Esophagus muscularis mucosa (tissue), 4 donors: ENCODE measurements around the gene OR56A4. TPM values are rescaled to one million over a fixed set of nuclear protein-coding genes. Genes with fewer than 3 reads are reported as not detected.

ENCODE experiments used
- DNase-seq: peaks from one replicate; pipeline ENCODE4 v3.0.0-alpha.2; 2017; ENCODE audit errors: extremely low spot score
- H3K27ac ChIP-seq, 4 donors: fragments of 200-600 bp; sonication (generic); replicated peaks in 1 of 4; 1 replicate in 3 of 4; 2 replicates in 1 of 4; pipeline ENCODE4 v1.5.1; 2016 to 2019; ENCODE audit warnings: mild to moderate bottlenecking in 1 of 4
- H3K27me3 ChIP-seq, 4 donors: fragments of 200-600 bp; sonication (generic); one replicate each; pipeline versions ENCODE4 v1.5.1 to v1.6.0; 2016 to 2019
- H3K36me3 ChIP-seq, 4 donors: fragments of 200-600 bp; sonication (generic); one replicate each; pipeline ENCODE4 v1.5.1; 2016 to 2019
- H3K4me1 ChIP-seq, 4 donors: fragments of 200-600 bp; sonication (generic); one replicate each; pipeline ENCODE4 v1.5.1; 2016 to 2019
- H3K4me3 ChIP-seq, 4 donors: fragments of 200-600 bp; sonication (generic); 1 replicate in 2 of 4; 2 replicates in 2 of 4; pipeline ENCODE4 v1.5.1; 2016 to 2019; ENCODE audit warnings: mild to moderate bottlenecking in 4 of 4, moderate library complexity in 1 of 4
- H3K9me3 ChIP-seq, 4 donors: fragments of 200-600 bp; sonication (generic); 1 replicate in 3 of 4; 2 replicates in 1 of 4; pipeline ENCODE4 v1.5.1; 2016 to 2019
- CTCF ChIP-seq, 3 experiments: fragments of 200-600 bp in 2 of 3; fragments of 450-650 bp in 1 of 3; sonication (generic) in 2 of 3; IDR thresholded peaks; one replicate each; pipeline ENCODE4 v1.5.1; 2017 to 2019; ENCODE audit warnings: antibody characterized with exemption in 3 of 3, mild to moderate bottlenecking in 2 of 3, moderate library complexity in 1 of 3
- EP300 ChIP-seq: sonication (generic); formaldehyde crosslinking; IDR thresholded peaks from one replicate; pipeline ENCODE4 v1.6.1; 2017; ENCODE audit warnings: antibody characterized with exemption
- POLR2A ChIP-seq: fragments of 450-650 bp; IDR thresholded peaks from one replicate; pipeline ENCODE4 v1.6.1; 2017; ENCODE audit warnings: antibody characterized with exemption, moderate library complexity, mild to moderate bottlenecking, low read depth
- POLR2AphosphoS5 ChIP-seq, 2 donors: sonication (generic); formaldehyde crosslinking; IDR thresholded peaks; one replicate each; pipeline ENCODE4 v1.6.1; 2017; ENCODE audit warnings: antibody characterized with exemption in 2 of 2
- WGBS: methylation state at CpG from one replicate; pipeline ENCODE4 v1.1.5; 2018; 5-methylcytosine and 5-hydroxymethylcytosine counted together
- intact Hi-C: fragments of 100-400 bp; cut with DNase I; formaldehyde crosslinking; loops from one replicate; pipeline ENCODE4 v1.15.1; 2023
- small RNA-seq, 3 donors: library from RNA; depleted of rRNA; stranded (forward); fragments of <200 nt; gene quantifications; one replicate each; pipeline ENCODE3, GENCODE V24; 2016
- total RNA-seq, 4 donors: library from RNA; depleted of rRNA; stranded (reverse); fragments of >200 nt; gene quantifications; one replicate each; pipeline versions ENCODE4 v1.1.0 to v1.2.1, GENCODE V29; 2016

The OR56A4 gene
- total RNA-seq, 4 donors from 2014 or later = not detected

- Histone ChIP-seq H3K4me3 (no peak overlapping the region), H3K27me3 (no peaks in the 10 kb centered on the region), H3K27ac (no peak overlapping the region), H3K36me3 (no peaks in the 10 kb centered on the region), H3K9me3 (peaks cover 0 to 10% (median 6%) of the 10 kb centered on the region in 4 donors), H3K4me1 (no peaks in the 10 kb centered on the region)
- no peak for DNase-seq
- WGBS = 54% methylated on average over 3 of the region's 3 CpGs
- intact Hi-C loops = no loop called here
- TF ChIP-seq EP300 = no peak
- TF ChIP-seq POLR2A = no peak
- no peak for TF ChIP-seq CTCF (IDR thresholded peaks at IDR 0.05)
- no peak for TF ChIP-seq POLR2AphosphoS5 (IDR thresholded peaks at IDR 0.05)
These were observed 51.2 kb downstream of the OR56A4 start for GRCh38 chr11:5955586-5955985.

Small RNA genes lying within 50 kb of the gene (small RNA-seq; reads per million reads assigned to genes)
- gene RNA5SP329 = 0 to 0.17 (median 0) reads per million in 3 donors

Other genes starting within 250 kb of the OR56A4 start
- gene OR52N5, start 223.6 kb downstream of the OR56A4 start, total RNA-seq = under 1 TPM in 1 of 4 donors, not detected in 3; 0.17 TPM
- not detected for gene OR52N1, start 215.7 kb downstream of the OR56A4 start, total RNA-seq
- not detected for gene OR52N2, start 198.0 kb downstream of the OR56A4 start, total RNA-seq
- gene OR52E6, start 165.0 kb downstream of the OR56A4 start, total RNA-seq = not detected
- not detected for gene OR52E8, start 149.3 kb downstream of the OR56A4 start, total RNA-seq
- not detected for gene OR52E4, start 126.3 kb downstream of the OR56A4 start, total RNA-seq
- gene OR52E5, start 113.7 kb downstream of the OR56A4 start, total RNA-seq = not detected
- gene OR56A3, start 64.7 kb downstream of the OR56A4 start, total RNA-seq = not detected
- not detected for gene OR56A5, start 38.5 kb downstream of the OR56A4 start, total RNA-seq
- not detected for gene OR52L1, start 20.0 kb downstream of the OR56A4 start, total RNA-seq
- not detected for gene OR56A1, start 23.8 kb upstream of the OR56A4 start, total RNA-seq
- not detected for gene OR56B4, start 100.7 kb upstream of the OR56A4 start, total RNA-seq
- not detected for gene OR52B2, start 163.4 kb upstream of the OR56A4 start, total RNA-seq
- not detected for gene OR52W1, start 192.3 kb upstream of the OR56A4 start, total RNA-seq
- gene C11orf42, start 198.6 kb upstream of the OR56A4 start, total RNA-seq = not detected
- 10 to 100 TPM; 22.6 to 39.3 (median 30.1) TPM for gene FHIP1B, start 227.7 kb upstream of the OR56A4 start, total RNA-seq
- not detected for gene CNGA4, start 232.1 kb upstream of the OR56A4 start, total RNA-seq